Measurements from ENCODE around the gene MLLT3.

Gene MLLT3

DNA sequence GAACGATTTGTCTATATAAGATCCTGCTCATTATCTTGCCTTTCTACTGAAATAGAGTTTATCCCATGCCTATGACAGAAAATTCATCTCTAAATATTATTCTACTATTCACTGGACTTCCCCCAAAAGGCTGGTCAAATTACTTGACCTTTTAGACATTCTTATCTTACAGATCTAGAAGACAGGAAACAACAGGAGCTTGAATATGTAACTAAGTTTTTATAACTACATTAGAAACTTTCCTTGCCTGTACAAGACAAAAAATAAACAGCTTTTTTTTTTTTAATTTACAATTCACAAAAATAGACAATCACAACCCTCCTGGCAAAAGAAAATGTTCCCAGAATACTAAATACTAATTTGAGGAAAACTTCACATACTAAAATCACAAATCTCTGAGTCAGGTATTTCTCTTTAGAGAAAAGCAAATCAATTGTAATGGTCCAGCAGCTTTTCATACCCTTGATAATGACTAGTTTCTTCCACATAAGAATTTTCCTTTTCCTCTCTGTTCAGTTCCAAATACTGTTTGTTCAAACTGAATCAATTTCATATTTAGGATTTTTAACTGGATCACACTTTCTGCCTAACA lies 68.6 kb downstream of the MLLT3 start:
- ATAC-seq = no peak

DNA sequence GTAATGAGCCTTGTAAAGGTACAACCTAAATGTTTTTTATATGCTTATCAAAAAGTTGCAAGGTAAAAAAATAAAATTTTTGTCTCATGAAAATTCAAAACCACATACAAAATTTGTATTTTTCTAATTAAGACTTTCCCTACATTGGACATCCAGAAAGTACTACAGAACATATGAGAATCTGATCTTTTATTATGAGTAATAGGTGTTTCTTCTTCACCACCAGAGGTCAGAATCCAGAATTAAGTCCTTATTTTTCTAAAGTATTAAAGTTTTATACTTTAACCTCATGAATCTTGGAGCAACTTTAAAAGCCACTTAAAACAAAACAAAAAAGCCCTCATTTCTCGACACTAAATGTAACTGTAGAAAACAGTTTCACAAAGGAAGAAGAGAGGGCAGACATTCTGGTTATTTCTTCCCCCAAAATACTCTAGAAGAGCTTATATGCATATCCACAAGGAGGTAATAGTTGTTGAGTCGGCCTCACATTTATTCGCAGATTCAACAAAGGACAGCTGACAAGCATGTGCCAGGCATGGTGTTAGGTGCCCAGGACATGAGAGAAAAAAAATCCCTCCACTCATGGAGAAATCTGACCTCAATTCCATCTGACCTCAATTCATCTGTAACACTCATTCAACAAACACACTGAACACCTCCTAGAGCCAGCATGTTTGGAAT lies 69.3 kb downstream of the MLLT3 start:
- peak in 1 of 2 donors; percentile 39 for ATAC-seq

DNA sequence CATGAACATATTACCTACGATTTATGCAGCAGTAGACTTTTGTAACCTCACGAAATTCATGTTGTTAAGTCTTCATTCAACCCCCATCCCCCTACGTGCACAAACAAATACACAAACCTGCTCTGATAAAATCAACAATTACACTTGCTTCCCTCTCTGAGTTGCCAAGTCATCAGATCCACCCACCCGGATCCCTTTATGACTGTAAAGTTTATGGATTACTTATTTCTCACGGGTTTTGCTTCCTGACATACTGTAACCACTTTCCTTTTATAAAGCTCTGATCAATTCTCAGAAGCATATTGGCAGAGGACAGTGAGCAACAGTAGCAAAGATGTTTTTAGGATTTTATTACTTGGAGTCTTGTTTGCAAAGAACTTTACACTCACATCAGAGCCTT lies 70.5 kb downstream of the MLLT3 start:
- peak; percentile 48 to 49 for ATAC-seq

DNA sequence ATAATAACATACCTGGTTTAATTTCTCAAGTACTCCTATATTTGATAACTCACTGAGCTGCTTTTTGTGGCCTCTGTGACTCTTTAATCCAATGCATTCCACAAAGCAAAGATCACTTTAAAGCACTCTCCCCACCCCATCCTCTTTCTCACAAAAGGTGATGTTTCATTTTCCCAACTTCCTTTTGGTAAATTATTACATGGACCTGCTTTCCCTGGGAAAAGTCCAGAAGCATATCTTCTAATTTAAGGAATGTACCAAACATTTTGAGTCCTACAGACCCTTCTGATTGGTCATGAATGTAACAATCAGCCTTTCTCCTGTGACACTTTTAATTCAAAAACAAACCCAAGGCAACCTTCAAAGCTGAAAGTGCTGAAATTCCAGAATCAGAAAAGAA lies 71.1 kb downstream of the MLLT3 start:
- no peak for ATAC-seq

DNA sequence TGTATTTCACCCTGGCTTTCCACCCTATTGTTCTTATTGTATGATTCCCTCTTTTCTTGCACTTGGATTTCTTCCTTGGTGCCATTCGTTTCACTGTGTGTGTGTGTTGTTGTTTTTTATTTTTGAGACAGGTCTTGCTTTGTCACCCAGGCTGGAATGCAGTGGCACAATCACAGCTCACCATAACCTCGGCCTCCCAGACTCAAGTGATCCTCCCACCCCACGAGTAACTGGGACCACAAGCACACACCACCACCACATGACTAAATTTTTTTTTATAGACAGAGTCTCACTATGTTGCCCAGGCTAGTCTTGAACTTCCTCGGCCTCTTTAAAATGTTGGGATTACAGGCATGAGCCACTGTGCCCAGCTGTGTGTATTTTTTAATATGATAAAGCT lies 72.0 kb downstream of the MLLT3 start:
- ATAC-seq = peak in 1 of 2 donors; percentile 28

DNA sequence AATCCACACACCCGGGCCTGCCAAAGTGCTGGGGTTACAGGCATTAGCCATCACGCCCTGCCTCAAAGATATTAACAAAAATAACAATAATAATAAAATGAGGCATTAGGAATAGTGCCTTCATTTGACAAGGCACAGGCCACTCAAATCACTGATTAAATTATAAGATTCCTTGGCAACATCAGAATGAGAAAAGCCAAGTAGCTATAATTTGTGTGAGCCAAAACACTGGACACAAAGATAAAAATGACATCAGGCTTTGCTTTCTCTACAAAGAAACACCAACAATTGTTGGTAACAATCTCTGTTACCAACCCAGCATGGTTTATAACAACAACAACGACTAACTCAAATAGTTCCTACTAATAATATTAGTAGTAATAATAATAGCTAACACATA lies 73.2 kb downstream of the MLLT3 start:
- no peak for ATAC-seq

DNA sequence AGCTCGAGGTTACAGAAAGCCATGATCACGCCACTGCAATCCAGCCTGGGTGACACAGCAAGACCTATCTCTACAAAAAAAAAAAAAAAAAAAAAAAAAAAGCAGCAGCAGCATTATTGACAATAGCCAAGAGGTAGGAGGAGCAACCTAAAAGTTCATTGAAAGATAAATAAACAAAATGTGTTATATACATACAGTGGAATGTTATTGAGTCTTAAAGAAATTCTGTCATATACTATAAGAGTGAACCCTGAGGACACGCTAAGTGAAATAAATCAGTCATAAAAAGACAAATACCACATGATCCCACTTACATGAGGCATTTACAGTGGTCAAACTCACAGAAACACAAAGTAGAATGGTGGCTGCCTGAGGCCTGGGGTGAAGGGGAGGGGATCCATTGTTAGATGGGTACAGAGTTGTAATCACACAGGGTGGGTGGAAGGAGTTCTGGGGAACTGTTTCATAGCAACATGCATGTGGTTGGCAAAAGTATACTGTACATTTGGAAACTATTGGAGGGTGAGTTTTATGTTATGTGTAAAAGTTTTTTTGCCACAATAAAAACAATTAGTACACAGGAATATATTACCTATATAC lies 77.2 kb downstream of the MLLT3 start:
- no peak for ATAC-seq

DNA sequence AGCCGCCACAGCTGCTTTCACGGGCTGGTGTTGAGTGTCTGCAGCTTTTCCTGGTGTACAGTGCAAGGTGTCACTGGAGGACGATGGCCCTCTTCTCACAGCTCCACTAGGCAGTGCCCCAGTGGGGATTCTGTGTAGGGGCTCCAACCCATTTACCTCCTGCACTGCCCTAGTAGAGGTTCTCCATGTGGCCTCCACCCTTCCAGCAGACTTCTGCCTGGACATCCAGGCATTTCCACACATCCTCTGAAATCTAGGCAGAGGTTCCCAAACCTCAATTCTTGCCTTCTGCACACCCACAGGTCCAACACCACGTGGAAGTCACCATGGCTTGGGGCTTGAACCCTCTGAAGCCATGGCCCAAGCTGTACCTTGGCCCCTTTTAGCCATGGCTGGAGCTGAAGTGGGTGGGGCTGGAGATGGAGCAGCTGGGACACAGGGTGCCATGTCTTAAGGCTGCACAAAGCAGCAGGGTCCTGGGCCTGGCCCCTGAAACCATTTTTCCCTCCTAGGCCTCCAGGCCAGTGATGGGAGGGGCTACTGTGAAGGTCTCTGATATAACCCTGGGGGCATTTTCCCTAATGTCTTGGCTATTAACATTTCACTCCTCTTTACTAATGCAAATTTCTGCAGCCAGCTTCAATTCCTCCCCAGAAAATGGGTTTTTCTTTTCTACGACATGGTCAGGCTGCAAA lies 82.0 kb downstream of the MLLT3 start:
- ATAC-seq = no peak

DNA sequence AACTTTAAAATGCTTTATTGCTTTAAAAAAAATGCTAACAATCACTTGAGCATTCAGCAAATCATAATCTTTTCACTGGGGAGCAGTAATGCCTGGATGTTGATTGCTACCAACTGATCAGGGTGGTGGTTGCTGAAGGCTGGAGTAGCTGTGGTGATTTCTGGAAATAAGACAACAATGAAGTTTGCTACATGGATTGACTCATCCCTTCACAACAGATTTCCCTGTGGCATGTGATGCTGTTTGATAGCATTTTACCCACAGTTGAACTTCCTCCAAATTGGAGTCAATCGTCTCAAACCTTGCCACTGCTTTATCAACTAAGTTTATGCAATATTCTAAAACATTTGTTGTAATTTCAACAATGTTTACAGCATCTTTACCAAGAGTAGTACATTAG lies 83.3 kb downstream of the MLLT3 start:
- no peak for ATAC-seq

DNA sequence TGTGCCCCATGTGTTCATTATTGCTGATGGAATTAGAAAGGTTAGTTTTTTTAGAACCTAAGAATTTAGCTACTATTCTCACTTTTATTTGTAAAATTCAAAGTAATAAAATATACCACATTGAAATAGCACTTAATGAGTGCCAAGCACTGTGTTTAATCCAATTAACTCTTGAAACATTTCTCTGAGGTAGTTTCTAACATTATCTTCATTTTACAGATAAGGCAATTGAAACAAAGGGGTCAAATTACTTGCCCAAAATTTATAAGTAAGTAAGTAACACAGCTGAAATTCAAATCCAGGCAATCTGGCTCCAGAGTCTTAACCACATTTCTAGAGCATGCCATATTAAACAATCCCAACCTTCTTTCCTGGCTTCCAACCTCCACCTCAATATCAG lies 84.2 kb downstream of the MLLT3 start:
- no peak for ATAC-seq

DNA sequence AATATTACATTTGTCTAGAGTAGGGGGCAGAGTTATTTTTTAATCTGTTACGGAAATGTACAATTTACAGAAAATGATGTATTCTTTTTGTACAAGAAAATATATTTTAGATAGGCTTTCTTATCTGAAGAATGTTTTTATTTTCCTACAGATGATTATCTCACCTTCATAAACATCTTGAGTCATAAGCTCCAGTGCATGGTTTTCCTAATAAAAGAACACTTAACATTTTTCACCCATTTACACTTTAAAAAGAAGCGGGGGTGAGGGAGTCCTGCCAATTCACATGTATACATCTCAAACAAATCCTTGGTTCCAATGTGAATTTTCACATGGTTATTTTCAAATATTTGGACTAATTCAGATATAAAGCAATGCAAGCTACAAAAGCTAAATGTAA lies 85.0 kb downstream of the MLLT3 start:
- no peak for ATAC-seq

DNA sequence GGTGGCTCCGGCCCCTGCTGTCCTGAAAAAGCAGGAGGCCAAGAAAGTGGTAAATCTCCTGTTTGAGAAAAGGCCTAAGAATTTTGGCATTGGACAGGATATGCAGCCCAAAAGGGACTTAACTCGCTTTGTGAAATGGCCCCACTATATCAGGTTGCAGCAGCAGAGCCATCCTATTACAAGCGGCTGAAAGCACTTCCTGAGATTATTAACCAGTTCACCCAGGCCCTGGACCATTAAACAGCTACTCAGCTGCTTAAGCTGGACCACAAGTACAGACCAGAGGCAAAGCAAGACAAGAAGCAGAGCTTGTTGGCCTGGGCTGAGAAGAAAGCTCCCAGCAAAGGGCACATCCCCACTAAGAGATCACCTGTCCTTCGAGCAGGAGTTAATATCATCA lies 89.7 kb downstream of the MLLT3 start:
- ATAC-seq = no peak

DNA sequence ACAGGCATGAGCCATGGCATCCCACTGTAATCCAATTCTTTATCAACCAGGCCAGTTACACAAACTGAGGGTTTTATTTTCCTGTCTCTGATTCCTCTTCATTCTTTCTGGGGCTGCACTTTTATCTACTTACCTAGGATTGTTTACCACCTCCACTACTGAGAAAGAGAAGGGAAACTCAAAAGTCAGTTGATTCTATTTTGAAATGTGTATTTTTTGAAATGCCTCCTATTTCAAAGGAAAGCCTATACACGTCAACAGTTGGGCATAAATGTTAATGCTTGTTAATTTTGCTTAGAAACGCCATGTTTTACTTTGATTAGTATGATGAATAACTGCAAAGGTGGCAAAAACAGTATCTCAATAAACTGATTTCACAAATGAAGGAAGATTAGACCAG lies 92.5 kb downstream of the MLLT3 start:
- ATAC-seq = no peak

DNA sequence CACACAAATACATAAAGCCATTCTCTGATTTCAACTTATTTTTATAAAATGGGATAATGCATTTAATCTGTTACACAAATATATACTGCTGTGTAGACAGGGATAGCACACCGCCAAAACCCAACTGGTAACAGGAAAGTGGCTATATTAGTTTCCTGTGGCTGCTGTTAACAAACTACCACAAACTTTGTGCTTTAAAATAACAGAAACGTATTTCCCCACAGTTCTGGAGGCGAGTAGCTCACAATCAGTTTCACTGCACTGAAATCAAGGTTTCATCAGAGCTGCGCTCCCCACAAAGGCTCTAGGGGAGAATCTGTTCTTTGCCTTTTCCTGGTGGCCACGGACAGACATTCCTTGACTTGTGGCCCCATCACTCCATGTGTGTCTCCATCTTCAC lies 94.0 kb downstream of the MLLT3 start:
- ATAC-seq = no peak

DNA sequence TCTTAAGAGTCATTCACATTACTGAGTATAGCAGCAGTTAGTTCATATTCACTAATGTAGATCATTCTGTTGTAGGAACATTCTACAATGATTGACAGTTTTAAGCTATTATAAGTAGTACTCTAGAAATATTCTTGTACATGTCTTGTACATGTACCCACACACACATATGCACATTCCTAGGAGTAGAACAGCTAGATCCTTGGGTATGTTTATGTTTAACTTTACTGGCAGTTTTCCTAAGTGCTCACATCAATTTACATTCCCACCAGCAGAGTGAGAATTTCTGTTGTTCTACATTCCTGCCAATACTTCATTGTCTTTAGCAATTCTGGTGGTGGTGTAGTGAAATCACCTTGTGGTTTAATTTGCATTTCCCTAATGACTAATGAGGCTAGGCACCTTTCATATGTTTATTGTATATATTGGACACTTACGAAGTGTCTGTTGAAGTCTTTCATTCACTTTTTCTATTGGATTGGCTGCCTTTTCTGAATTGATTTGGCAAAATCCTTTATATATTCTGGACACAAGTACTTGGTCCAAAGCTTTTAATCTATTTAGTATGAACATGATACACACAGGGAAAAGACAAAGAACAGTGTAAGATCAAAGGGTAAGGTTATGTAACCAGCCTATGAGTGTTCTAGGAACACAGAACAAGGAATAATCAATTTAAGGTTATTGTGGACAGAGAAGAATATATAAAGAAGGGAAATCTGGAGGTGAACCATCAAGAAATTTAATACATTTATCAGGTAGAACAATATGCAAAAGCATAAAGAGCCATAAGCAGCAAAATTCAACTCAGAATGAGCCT lies 95.6 kb downstream of the MLLT3 start:
- ATAC-seq = peak; percentile 81 to 88

DNA sequence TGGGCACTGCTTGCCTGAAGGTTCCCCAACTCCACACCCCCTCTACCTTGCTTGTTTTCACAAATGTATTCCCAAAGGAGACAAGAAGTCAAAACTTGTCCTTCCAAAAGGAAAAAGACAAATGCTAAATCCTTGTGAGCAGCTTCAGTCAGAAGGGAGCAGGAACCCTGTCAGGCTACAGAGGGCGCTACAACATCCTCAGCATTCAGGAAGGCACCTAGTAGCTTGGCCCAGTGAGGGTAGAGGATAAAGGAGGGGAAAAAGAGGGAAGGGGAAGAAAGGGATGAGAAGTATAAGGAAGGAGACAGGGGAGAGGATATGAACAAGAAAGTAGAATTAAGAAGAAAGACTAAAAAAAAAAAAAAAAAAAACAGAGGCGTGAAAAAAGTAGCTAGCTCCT lies 97.5 kb downstream of the MLLT3 start:
- ATAC-seq = no peak

DNA sequence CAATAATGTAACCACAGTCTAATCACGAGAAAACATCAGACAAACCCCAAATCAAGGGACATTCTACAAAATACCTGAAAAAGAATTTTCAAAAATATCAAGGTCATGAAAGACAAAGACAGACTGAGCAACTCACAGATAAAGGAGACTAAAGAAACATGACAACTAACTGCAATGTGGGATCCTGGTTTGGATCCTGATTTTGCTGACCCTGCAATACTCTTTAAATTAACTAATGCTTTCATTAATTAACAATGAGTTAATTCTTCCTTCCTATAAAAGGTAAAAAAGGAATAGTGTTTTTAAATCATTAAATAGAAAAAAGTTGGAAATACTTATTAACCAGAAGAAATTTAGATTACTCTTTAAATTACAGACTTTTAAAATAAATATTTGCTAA lies 103.6 kb downstream of the MLLT3 start:
- ATAC-seq = no peak

DNA sequence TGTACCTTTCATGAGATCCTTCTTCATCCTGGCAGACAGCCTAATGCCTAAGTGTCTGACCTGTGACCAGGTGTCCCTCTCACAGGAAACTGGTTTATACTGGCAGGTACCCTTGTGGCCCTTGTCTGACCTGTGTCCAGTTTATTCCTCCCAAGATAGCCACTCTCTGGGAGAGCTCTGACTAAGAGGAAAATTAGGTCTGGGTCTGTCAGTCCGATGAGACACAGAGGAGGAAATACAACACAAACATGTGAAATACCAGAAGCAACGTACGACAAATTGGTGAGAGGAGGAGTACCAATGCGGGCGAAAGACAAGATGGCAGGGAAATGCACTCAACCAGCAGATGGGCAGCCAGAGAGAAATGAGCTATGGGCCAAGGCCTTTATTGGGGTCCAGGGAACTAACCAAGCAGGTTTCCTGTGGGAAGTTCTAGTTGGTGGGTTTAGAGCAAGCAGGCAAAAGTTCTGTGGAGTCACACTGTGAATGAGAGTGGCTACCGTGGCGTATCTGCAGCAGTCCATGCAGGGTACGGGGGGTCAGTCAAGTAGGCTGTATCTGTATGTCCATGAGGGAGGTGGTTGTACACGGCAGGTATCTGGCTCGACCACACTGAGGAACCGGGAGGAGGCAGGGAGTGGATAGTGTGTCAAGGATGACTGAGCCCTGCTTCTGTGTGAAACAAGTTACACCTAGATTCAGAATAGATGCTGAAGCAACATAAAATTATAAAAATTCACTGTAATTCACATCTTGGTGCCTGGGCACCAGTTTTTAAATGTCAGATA lies 109.0 kb downstream of the MLLT3 start:
- no peak for ATAC-seq

DNA sequence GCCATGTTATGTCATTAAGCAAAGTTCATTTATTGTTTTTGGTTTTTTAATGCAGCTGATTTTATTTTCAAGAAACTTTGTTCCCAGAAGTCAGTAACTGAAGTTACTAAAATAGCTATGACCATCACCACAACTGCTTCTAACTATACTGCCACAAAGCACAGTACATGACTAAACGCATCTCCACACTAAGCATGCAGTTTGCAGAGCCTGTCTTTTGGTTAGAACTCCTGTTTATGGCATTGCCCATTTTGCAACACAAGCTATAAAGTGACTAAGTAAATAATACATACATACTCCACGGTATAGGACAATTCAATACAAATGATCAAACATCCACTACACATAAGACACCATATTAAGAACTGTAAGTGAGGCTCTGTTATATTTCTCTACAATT lies 109.7 kb downstream of the MLLT3 start:
- ATAC-seq = peak; percentile 51 to 53

DNA sequence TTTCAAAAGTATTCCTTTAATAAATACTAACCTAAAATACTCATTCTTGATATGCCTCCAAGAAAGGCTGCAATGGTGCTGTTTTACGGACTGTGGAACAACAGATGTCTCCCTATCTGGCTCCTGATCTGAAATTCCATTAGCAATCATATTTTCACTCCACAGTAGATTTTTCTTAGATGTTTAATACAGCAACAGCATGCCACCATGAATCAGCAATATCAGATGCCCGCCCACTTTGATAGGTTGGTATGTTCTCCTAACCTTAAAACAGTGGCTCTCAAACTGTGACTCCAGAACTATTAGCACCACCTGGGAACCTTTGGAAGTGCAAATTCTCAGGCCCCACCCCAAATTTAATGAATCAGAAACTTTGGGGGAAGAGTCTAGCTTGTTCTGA lies 110.2 kb downstream of the MLLT3 start:
- ATAC-seq = no peak

DNA sequence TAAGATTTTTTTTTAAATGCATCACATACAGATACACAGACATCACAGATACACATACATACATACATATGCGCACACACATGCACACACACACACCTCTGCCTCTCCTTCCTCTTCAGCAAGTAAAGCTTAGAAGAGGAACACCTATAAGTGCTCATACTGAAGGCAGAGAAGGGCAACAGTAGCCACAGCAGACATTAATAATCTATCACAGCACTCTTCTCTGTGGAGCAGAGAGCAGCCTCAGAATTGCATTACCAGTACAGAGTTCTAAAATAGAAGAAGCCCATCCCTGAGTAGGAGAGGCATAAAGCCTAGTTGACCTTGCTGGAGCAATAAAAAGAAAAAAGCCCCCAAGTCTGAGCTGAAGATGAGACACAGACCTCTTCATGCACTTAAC lies 110.6 kb downstream of the MLLT3 start:
- ATAC-seq = peak in 1 of 2 donors; percentile 25

DNA sequence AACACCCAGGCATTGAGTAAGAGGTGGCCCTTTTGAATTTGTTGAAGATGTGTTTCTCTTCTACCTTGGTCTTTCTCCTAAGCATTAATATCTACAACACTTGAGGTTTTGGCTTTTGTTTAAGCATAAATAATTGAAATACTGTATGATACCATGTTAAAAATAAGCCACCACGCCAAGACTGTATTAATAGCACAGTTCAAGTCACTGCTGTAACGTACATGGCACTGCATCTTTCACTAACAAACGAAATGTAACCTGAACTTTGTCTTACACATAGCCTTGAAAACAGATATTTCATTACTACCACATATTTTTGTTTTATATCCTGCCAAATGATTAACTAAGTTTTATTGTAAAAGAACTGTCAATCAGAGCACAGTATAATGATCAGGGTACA lies 112.8 kb downstream of the MLLT3 start:
- ATAC-seq = no peak

Data from activated CD4-positive, CD25-positive, alpha-beta regulatory T cell treated with anti-CD3 and anti-CD28 coated beads, Interleukin-2, amount 50 U/mL, for 24 hours (primary cell).